Testis (tissue), 2 donors: Measurements from ENCODE around the gene SDCCAG8.

Source experiments
- CTCF ChIP-seq, 3 experiments: fragments of 450-650 bp in 2 of 3; fragments of 200-600 bp in 1 of 3; sonication (generic) in 1 of 3; IDR thresholded peaks; one replicate each; pipeline ENCODE4 v1.5.1; 2016 to 2019; ENCODE audit warnings: antibody characterized with exemption in 3 of 3, mild to moderate bottlenecking in 2 of 3, moderate library complexity in 1 of 3
- POLR2A ChIP-seq: fragments of 450-650 bp; IDR thresholded peaks from one replicate; pipeline ENCODE4 v1.6.1; 2017; ENCODE audit warnings: antibody characterized with exemption, mild to moderate bottlenecking, moderate library complexity

GRCh38 chr1:243264717-243265116 is 8.9 kb downstream of the SDCCAG8 start:
- TF ChIP-seq CTCF (IDR thresholded peaks at IDR 0.05): no peak
- TF ChIP-seq POLR2A: no peak
